AG09309 (cell line): ENCODE measurements around the gene TGFB2.

Source experiments
- DNase-seq: peaks from one replicate; pipeline ENCODE4 v3.0.0-alpha.2; 2010; ENCODE audit warnings: low read depth
- H3K4me3 ChIP-seq: 2 replicates; pipeline ENCODE4 v1.5.1; 2011; ENCODE audit warnings: mild to moderate bottlenecking, low read depth, low read length, moderate library complexity; ENCODE audit not compliant: control insufficient read depth
- CTCF ChIP-seq: IDR thresholded peaks from 2 replicates; pipeline ENCODE4 v1.5.1; 2011; ENCODE audit warnings: mild to moderate bottlenecking, low read depth, low read length, inconsistent platforms; ENCODE audit not compliant: insufficient read depth, control insufficient read depth; ENCODE audit errors: missing control alignments

The TGFB2 gene

GRCh38 chr1:218436346-218436745, 91.2 kb downstream of the TGFB2 start:
- DNase-seq, result no peak
- H3K4me3 ChIP-seq, result no peak overlapping the region
- no peak for TF ChIP-seq CTCF

GRCh38 chr1:218436997-218437396, 91.9 kb downstream of the TGFB2 start:
- DNase-seq, result no peak
- TF ChIP-seq CTCF, result no peak
- H3K4me3 ChIP-seq, result no peak overlapping the region

GRCh38 chr1:218439541-218440295, 94.6 kb downstream of the TGFB2 start:
- no peak for TF ChIP-seq CTCF
- no peak overlapping the region for H3K4me3 ChIP-seq
- DNase-seq, result no peak

- no peak for TF ChIP-seq CTCF
- DNase-seq, result no peak
Observed at GRCh38 chr1:218443255-218443654, 98.1 kb downstream of the TGFB2 start.

GRCh38 chr1:218444173-218444572, 99.0 kb downstream of the TGFB2 start:
- TF ChIP-seq CTCF, result no peak
- no peak overlapping the region for H3K4me3 ChIP-seq
- DNase-seq, result no peak

More at GRCh38 chr1:218443255-218443654, 98.1 kb downstream of the TGFB2 start:
- H3K4me3 ChIP-seq, result no peak overlapping the region

- DNase-seq, result no peak
- no peak overlapping the region for H3K4me3 ChIP-seq
- TF ChIP-seq CTCF, result no peak
Observed at GRCh38 chr1:218444588-218444987, 99.5 kb downstream of the TGFB2 start.

GRCh38 chr1:218447010-218447689, 102.0 kb downstream of the TGFB2 start:
- no peak for TF ChIP-seq CTCF
- DNase-seq, result no peak
- no peak overlapping the region for H3K4me3 ChIP-seq
